Effector memory CD4-positive, alpha-beta T cell (primary cell): ENCODE results near the gene LGALS3BP.

Source experiments
- DNase-seq, 3 donors: peaks; one replicate each; pipeline ENCODE4 v3.0.0-alpha.2; 2020
- H3K27ac ChIP-seq: 2 replicates; pipeline ENCODE4 v1.7.0; 2013; ENCODE audit warnings: mild to moderate bottlenecking, low read length, moderate library complexity; ENCODE audit not compliant: insufficient read depth, poor library complexity, severe bottlenecking
- H3K27me3 ChIP-seq: replicated peaks from 2 replicates; pipeline ENCODE4 v1.7.0; 2013; ENCODE audit warnings: mild to moderate bottlenecking, low read length; ENCODE audit not compliant: insufficient read depth, control insufficient read depth, poor library complexity, severe bottlenecking
- H3K36me3 ChIP-seq: 2 replicates; pipeline ENCODE4 v1.7.0; 2013; ENCODE audit warnings: mild to moderate bottlenecking, low read length, moderate library complexity; ENCODE audit not compliant: control insufficient read depth, insufficient read depth
- H3K4me1 ChIP-seq: 2 replicates; pipeline ENCODE4 v1.7.0; 2013; ENCODE audit warnings: low read length, mild to moderate bottlenecking; ENCODE audit not compliant: control insufficient read depth, insufficient read depth, poor library complexity, severe bottlenecking
- H3K4me3 ChIP-seq: 2 replicates; pipeline ENCODE4 v1.7.0; 2013; ENCODE audit warnings: low read length, low read depth, mild to moderate bottlenecking; ENCODE audit not compliant: insufficient read depth, poor library complexity, severe bottlenecking
- H3K9me3 ChIP-seq: 2 replicates; pipeline ENCODE4 v1.7.0; 2013; ENCODE audit warnings: mild to moderate bottlenecking, low read length, moderate library complexity; ENCODE audit not compliant: control insufficient read depth

The LGALS3BP gene

DNA sequence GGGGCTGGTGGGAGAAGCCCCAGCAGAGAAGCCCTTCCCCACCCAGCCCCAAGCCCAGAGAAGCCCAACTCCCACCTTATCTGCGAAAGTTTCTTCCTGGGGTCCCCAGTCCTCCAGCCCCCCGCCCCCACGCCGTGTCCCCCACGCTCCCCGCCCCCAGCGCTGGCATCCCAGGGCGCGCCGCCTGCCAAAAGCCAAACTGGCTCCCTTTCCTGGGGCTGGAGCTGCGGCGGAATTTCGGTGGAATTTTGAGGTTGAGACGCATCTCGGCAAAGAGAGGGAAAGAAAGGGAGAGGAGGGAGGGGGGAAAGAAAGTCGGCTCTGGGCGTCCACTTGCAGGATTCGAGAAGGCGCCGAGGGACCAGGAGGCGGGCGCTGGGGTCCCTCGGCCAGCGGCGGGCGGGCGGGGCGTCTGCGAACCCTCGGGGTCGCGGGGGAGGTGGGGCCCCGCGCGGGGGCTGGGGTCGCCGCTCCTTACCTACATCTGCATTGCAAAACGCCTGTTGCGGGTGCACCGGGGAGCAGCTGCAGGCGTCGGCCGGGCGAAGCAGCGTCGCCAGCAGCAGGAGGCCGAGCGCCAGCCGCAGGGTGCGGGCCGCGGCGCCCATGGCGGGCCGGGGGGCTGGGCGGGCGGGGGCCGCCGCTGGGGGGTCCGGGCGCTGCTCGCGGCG, 55.1 kb downstream of the LGALS3BP start:
- Histone ChIP-seq H3K9me3 (no peaks in the 10 kb centered on the region), H3K27ac (no peak overlapping the region), H3K27me3 (peaks cover 6% of the 10 kb centered on the region), H3K4me3 (peak overlapping the region; percentile 55), H3K36me3 (no peaks in the 10 kb centered on the region), H3K4me1 (peaks cover 18% of the 10 kb centered on the region)
- DNase-seq = no peak

- Histone ChIP-seq H3K4me3 (peak overlapping the region; percentile 55), H3K27ac (no peak overlapping the region), H3K36me3 (no peaks in the 10 kb centered on the region), H3K4me1 (peaks cover 18% of the 10 kb centered on the region), H3K27me3 (peaks cover 6% of the 10 kb centered on the region), H3K9me3 (no peaks in the 10 kb centered on the region)
- peak; percentile 13 to 47 (median 33) for DNase-seq
These were observed 55.9 kb downstream of the LGALS3BP start for GRCh38 chr17:78923660-78924453.

DNA sequence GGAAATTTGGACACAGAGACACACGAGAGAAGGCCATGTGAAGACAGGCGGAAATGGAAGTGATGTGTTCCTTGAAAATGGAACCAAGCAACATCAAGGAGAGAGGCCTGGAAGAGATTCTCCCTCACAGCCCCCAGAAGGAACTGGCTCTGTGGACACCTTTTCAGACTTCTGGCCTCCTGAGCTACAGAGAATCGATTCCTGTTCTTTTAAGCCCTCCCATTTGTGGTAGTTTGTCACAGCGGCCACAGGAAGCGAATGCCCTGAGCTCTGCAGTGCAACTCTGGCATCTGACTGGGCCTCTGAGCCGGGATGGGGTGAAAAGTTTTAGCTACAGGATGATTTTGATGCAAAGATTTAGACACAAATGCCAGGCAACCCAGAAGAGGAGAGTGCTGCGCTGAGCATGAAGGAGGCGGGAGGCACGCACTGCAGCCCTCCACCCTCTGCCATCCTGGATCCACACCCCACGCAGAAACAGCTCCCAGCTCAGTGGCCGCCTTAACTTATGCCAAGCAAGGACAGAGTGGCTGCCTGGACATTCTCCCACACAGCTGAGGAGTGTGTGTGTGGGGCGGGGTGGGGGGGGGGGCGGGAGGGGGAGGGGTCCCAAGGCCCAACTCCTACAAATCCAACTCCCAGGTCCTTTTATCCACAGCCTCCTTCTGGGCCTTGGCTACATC, 56.8 kb downstream of the LGALS3BP start:
- Histone ChIP-seq H3K36me3 (no peaks in the 10 kb centered on the region), H3K4me3 (no peak overlapping the region), H3K27ac (no peak overlapping the region), H3K4me1 (peaks cover 18% of the 10 kb centered on the region), H3K9me3 (no peaks in the 10 kb centered on the region), H3K27me3 (peaks cover 6% of the 10 kb centered on the region)
- no peak for DNase-seq

GRCh38 chr17:78921437-78921971, 58.2 kb downstream of the LGALS3BP start:
- no peaks in the 10 kb centered on the region for H3K9me3 ChIP-seq
- DNase-seq = no peak
- no peak overlapping the region for H3K27ac ChIP-seq
- no peak overlapping the region for H3K4me3 ChIP-seq
- H3K36me3 ChIP-seq = no peaks in the 10 kb centered on the region
- peaks cover 6% of the 10 kb centered on the region for H3K27me3 ChIP-seq
- peaks cover 18% of the 10 kb centered on the region for H3K4me1 ChIP-seq
